T-helper 9 cell (primary cell): ENCODE results near the gene GPR52.
"Not testable (repeated sequence)": the region's sequence is repeated elsewhere in the genome, so short reads cannot be mapped to it uniquely, and the experiment has no call there.

Source experiments
- DNase-seq: peaks from one replicate; pipeline ENCODE4 v3.0.0-alpha.2; 2020
- total RNA-seq, 2 donors: gene quantifications; one replicate each; lab custom pipeline; 2026; lab: John Stamatoyannopoulos, UW

The GPR52 gene, protein sequence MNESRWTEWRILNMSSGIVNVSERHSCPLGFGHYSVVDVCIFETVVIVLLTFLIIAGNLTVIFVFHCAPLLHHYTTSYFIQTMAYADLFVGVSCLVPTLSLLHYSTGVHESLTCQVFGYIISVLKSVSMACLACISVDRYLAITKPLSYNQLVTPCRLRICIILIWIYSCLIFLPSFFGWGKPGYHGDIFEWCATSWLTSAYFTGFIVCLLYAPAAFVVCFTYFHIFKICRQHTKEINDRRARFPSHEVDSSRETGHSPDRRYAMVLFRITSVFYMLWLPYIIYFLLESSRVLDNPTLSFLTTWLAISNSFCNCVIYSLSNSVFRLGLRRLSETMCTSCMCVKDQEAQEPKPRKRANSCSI
- total RNA-seq = 1.3 to 1.7 reads per million in 2 donors

DNA sequence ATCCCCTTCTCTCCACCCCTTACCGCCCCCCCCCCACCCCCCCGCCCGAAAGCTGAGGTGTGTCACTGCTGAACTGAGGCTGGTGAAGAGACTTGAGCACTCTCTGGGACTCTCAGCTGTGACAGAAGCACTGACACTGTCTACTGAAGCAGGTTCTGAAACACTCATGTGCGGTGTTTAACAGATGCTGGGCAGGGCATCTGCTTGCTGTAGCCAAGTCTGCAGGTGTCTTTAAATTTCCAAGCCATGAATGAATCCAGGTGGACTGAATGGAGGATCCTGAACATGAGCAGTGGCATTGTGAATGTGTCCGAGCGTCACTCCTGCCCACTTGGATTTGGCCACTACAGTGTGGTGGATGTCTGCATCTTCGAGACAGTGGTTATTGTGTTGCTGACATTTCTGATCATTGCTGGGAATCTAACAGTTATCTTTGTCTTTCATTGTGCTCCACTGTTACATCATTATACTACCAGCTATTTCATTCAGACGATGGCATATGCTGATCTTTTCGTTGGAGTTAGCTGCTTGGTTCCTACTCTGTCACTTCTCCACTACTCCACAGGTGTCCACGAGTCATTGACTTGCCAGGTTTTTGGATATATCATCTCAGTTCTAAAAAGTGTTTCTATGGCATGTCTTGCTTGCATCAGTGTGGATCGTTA is at the start of gene GPR52:
GPR52 (plus strand) TSS at position 99 of the 665 bp plus-strand sequence; CDS start at position 247, 148 bp downstream.
- DNase-seq = no peak

DNA sequence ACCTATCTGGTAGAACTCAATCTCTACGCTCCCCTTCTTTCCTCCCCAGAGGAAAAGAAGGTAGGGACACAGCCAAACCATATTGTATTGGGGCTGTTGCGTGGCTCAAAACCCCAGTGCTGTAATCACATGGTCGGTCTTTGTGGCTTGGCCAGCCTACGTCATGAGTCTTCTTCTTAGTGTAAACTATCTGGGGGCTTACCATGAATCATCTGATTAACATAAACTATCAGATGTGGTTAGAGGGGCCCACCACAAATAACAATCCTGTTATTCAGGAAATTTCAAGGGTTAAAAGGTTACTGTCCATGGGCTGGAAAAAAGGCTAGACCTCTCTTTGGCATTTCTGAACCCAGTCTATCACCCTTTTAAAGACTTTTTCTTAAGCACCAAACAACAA is 49.5 kb upstream of the GPR52 start:
- no peak for DNase-seq

DNA sequence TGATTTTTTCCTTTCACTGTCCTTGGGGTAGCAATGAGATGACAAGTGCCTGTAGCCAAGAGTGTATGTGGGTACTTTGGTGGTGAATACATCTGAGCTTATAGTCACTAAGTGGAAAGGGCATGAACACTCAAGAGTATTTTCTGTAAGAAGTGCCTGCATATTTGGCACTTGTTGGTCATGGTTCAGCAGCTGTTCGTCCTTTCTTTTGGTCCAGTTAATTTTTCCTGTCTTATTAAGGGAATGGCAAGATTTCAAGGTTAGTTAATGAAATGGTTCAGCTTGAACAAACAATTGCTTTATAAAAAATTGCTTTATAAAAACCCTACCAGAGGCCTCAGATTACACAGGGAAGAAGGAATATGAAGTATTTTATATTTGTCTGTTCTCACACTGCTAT is 48.6 kb upstream of the GPR52 start:
- no peak for DNase-seq

DNA sequence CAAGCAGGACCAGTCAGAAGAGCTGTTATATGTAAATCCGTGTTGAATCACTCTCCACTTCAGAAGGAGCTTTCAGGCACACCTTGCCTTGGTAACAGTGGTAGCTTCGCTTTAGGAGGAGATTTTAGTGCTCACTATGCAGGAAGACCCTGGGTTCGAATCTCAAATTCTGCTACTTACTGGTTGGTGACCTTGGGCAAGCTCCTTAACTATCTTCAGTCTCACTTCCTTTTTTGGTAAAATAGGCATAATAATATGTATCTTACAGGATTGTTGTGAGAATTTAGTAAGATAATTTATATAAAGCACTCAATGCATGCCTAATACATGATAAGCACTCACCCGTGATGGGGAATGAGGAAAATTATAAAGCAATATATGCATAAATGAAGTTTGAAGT is 46.7 kb upstream of the GPR52 start:
- DNase-seq = no peak

DNA sequence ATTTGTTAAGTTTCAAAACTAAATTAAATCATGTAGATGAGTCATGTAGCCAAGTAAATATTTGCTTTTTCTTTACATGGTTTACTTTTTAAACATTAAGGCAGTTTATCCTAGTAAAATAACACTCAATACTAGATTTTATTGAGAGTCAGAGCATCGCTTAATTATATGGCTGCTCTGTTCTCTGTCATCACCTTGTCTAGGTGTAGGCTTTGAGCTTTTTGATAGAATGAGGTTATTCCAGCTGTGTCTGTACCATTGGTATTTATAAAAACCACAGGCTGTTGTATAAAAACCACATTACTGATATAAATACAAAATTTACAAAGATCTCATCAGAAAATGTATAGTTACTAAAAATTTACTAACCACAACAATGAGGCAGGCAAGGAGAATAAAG is 42.5 kb upstream of the GPR52 start:
- no peak for DNase-seq

DNA sequence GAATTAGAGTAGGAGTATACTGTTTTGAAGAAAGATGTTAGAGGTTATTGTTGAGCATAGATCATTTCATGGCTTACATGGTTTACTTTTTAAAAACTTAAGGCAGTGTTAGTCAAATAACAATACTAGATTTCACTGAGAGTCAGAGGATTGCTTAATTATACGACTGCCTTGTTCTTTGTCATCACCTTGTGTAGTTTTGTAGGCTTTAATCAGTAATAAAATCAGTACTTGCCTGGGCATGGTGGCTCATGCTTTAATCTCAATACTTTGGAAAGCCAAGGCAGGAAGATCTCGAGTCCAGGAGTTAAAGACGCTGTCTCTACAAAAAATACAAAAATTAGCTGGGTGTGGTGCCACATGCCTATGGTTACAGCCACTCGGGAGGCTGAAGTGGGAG is 41.3 kb upstream of the GPR52 start:
- DNase-seq = no peak

DNA sequence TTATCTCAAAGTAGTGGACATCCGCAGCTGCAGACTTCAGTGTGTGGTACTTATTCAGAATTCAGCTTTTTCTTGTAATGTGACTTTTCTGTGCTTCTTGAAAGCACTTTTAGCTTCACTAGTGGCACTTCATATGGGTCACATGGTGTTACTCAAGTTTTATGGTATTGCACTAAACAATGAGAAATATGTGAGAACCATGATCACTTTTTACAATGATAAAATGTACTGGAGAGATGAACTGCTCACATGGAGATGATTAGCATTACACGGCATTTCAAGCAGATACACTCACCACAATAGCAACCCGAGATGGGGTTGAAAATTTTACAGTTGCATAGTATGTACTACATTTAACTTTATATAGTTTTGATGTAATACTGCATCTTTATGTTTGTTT is 40.1 kb upstream of the GPR52 start:
- no peak for DNase-seq

DNA sequence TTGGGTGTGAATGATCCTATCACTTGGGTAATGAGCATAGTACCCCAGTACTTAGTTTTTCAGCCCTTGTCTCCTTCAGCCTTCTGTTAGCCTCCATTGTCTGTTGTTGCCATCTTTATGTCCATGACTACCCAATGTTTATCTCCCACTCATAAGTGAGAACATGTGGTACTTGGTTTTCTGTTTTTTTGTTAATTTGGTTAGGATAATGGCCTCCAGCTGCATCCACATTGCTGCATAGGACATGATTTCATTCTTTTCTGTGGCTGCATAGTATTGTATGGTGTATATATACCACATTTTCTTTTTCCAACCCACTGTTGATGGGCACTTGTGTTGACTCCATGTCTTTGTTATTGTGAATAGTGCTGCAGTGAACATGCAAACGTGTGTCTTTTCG is 39.6 kb upstream of the GPR52 start:
- no peak for DNase-seq

DNA sequence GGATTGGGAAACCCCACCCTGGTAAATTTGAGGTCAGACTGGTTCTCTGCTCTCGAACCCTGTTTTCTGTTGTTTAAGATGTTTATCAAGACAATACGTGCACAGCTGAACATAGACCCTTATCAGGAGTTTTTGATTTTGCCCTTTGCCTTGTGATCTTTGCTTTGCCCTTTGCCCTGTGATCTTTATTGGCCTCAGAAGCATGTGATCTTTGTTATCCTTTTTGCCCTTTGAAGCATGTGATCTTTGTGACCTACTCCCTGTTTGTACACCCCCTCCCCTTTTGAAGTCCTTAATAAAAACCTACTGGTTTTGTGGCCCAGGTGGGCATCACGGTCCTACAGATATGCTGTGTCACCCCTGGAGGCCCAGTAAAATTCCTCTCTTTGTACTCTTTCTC is 38.0 kb upstream of the GPR52 start:
- not testable (repeated sequence) for DNase-seq

DNA sequence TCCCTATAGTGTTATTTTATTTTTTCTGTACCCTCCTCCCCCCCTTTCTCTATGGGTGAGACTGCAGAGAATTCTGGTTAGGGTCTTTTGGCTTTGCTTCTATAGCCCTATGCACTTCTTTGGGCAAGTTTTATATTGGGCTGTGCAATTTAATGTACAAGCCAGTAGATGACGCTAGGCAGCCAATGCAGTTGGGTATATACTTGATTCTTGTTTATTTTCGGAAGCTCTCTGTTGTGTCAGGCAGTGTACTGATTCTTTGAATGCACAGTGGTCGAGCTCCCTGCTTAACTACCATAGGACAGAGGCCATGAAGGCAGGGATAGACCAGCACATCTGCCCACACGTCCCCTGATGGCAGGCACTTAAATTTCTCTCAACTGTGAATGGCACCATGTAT is 34.1 kb upstream of the GPR52 start:
- no peak for DNase-seq

DNA sequence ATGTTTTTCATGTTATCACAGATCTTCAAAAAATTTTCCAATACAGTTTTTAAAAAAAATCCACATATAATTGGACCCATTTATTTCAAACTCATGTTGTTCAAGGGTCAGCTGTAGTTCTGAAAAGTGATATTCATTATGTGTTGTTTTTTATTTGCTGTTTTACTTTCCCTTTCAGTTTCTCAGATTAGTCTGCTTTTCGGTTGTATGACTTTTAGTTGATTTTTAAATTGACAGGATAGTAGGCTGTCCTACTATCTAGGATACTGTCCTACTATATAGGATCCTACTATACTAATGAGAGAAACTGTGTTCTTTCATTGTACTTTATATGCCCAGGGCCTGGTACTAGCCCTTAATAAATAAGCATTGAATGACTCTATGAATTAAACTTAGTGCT is 33.6 kb upstream of the GPR52 start:
- DNase-seq = no peak

DNA sequence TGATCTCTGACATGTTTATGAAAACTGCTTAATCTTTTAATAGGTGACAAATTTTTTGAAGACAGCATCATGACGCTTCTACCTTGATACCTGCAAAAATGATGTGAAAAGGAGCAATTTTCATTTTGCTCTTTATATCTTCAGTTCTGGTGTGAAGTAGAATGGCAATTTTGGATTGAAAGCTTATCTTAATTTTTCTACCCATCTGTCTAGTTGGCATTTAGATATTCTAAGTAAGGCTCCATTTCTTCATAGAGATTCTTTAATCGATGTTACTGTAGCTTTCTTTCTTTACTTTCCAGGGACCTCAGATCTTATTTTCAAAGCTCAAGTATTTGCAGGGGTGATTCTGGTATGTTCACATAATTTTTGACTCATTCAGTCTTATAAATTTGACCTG is 32.3 kb upstream of the GPR52 start:
- no peak for DNase-seq

DNA sequence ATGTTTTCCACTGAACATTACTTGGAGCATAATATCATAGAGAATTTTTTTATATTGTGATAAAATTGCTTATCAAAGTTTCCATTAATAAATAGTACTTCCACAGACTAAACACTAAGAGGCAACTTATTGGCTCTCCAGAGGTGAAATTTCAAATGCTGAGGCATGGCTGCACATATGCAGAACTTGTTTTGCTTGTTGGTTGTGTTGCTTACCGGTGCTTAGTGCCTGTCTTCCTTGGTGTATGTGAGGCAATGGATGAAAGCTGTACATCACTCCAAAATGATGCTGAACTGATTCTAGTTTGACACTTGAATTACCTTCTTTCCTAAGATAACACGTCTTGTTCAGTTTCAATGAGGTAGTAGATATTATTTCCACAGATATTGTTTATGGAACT is 29.8 kb upstream of the GPR52 start:
- no peak for DNase-seq

DNA sequence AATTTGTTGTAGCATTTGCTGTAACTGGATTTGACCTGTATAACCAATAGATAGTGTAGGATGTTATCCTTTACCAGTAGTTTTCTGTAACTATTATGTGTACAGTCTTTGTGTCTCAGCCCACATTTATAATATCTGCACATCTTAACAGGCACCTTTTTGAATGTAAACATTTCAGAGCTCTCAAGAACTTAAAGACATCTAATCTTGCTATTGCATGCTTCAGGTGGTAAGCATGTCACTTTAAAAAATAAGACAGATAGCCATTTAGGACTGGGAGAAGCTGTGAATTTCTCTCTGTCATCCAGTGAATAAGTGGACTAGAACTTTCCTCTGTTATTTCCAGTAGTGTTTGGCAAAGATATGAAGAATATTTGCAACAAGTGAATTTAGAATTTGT is 22.6 kb upstream of the GPR52 start:
- DNase-seq = no peak

DNA sequence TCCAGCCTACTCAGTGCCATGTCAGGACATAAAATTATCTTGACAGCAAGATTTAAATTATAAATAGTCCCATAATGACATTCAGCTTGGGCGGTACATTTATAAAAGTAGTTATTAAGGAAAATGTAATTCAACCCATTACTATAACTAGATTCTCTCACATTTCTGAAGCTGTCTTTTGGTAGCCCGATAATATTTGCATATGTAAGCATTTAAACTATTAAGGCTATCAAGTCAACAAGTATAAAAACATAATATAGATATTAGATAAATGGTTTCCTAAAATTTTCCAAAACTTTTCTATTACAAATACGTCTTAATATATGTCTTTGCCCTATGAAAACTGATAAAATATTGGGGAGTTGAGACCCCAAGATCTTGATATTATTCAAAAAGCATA is 21.6 kb upstream of the GPR52 start:
- no peak for DNase-seq

DNA sequence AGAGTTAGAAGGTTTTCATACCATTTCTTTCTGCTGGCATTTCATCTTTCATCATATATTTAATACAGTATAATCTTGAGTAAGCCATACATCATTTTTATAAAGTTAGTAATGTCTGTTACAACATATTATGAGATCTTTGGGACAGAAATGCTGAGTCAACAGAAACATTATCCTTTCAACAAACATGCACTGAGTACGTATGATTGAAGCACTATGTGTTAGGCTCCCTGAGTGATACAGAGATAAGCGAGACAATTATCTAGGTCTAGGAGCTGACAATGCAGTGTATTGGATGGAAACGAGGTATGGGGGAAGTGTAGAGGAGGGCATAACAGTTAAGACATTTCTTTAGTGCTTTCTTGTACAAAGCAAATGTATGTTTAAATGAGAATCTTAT is 19.7 kb upstream of the GPR52 start:
- no peak for DNase-seq

DNA sequence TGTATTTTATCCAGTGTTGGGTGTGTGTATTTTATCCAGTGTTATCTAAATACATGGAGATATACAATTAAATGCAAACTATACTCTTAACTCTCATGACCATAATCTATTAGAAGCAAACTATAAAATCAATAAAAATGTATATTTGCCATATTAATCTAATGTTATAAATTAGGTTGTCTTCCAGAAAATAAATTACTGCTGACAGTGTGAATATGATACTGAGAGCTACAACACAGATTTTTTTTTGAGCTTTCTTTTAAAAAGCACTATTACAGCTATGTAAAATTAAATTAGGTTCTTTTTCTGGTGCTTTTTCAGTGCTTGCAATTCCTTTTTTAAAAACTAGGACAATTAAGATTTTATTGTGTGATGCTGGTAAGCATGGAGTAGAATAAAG is 19.0 kb upstream of the GPR52 start:
- no peak for DNase-seq

DNA sequence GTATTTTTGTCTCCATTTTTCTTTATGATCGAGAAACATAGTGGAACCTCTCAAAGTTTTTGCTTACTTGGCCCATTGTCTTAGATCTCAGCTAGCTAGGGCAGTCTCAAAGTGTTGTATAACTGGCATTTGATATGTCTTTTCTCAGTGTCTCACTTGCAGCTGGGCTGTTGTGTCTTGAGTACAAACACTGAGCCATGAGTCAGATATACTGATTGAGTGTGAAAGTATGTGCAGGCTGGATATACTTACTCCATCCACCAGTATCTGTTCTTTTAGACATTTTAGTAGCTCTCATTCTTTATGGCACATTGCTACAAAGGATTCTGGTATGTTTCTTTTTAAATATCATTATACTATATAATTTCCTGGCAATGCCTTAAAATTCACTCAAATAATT is 14.3 kb upstream of the GPR52 start:
- DNase-seq = no peak

DNA sequence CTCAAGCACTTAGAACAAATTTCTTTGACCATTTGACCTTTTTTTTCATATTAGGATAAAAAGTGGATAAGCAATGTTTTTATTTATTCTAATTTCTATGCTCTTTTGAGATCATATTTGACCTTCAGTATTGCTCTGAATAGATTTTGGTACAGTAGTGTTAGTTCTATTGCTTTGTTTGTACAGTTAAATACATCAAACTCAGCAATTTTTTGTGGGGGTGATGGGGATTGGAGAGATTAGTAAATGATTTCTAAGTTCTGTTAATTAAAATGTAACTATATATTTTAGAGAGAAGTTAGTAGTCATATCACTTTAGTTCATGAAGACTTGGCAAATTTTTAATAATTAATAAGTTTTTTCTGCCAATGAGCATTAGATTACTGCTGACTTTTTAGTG is 2.4 kb upstream of the GPR52 start:
- no peak for DNase-seq

DNA sequence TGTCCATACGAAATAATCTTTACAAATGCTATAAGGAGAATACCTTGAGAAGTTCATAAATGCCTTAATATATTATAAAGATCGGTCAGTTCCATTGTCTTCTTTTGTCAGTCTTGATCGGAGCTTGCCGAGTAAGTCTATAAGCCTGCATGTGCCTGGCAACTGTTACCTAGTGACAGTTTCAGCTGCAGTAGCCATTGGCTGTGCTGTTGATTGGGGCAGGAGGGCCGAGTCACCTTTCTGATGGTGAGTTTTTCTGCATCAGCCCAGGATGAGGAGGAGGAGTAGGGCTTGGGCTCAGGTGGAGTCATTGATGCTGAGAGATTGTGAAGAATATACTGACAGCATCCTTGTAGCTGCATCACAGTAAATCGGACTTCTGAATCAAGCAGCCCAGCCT is 1.9 kb upstream of the GPR52 start:
- DNase-seq = no peak

DNA sequence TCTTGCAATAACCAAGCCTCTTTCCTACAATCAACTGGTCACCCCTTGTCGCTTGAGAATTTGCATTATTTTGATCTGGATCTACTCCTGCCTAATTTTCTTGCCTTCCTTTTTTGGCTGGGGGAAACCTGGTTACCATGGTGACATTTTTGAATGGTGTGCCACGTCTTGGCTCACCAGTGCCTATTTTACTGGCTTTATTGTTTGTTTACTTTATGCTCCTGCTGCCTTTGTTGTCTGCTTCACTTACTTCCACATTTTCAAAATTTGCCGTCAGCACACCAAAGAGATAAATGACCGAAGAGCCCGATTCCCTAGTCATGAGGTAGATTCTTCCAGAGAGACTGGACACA is 743 bp downstream of the GPR52 start:
- no peak for DNase-seq

DNA sequence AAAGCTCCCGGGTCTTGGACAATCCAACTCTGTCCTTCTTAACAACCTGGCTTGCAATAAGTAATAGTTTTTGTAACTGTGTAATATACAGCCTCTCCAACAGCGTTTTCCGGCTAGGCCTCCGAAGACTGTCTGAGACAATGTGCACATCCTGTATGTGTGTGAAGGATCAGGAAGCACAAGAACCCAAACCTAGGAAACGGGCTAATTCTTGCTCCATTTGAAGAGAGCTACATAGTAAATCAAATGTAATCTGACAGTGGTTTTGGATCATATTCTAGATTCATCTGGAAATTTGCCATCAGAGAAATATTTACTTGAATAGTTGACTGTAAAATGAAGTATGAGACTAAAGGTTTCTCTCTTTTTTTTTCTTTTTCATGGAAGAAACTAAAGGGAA is 1.2 kb downstream of the GPR52 start:
- no peak for DNase-seq

DNA sequence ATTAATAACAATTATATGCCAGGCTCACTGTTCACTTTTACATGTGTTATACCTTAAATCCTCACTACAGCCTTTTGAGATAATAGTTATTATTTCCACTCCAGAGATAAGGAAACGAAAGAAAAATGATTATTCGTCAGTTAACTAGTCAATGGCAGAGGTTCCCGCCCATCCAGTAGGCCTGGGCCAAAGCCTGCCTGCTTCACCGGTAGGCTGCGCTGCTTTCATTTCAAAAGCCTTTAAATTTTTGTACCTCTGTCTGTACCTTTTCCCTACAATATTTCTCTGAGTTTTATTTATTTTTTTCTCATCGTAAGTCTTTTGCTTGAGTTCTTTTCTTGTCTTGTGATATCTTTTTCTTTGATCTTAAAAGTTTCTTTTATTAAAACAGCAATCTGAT is 3.6 kb downstream of the GPR52 start:
- DNase-seq = no peak

DNA sequence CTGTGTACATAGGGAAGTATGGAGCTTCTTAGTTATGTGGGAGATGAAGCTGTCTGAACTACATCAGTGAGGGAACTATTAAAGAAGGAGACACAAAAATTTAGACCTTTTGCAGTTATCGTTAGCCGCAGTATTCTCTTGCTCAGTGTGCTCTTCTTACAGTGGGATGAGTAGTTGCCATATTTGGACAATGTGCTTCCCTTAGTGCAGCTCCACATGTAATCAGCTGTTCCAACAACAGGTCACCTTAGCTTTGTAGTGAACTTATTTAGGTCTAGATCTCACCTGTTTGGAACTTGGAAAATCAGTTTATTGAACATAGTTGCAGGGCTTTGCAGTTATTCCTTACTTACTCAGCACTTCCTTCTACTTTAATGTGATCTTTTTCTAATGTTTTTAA is 18.1 kb downstream of the GPR52 start:
- no peak for DNase-seq

DNA sequence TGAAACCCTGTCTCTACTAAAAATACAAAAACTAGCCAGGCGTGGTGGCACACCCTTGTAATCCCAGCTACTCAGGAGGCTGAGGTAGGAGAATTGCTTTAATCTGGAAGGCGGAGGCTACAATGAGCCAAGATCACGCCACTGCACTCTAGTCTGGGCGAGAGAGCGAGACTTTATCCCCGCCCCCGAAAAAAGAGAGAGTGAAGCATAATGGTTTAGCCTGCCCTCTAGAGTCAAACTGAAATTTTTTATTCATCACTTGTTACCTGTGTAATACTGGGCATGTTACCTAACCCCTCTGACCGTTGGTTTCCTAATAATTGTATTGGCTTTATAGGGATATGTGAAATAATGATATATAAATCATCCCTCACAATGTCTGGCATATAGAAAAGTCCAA is 18.8 kb downstream of the GPR52 start:
- no peak for DNase-seq
